ENCODE data around the gene HOXA9. TPM values are rescaled to one million over a fixed set of nuclear protein-coding genes. Genes with fewer than 3 reads are reported as not detected.

HOXA9 gene
- polyA plus RNA-seq, 1 donor (not counting 4 experiments of a cell fraction or from before 2014, with no cell fraction given) = 28.1 TPM

DNA sequence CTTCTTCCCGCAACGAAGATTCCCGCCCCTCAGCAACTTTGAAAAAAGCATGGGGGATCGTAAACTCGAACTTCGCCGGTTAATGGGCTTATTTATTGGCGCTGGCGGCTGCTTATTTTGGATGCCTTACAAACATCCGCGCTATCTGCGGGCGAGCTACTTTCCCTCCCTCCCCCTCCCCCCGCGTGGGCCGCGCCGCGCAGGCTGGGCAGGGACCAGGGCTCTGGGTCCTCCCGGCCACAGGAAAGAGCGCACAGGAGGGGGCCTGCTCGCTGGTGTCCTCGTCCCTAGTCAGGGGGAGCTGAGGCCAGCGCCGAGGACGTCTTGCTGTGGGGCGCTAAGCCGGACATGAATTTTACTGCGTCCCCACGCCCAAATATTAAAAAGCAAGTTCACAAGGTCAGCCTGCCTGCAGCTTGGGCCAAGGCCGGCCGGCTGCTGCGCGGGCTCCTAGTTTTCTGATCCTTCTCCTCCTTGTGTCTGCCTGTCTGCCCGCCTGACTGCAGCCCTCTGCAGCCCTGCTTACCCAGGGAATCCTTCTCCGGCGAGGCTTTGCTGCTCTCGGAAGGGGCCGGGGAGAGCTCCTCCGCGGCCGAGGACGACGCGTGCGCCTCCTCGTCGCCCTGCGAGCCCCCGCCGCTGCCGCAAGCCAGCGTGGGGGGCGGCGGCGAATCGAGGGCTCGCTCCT is 7.6 kb upstream of the HOXA9 start:
- H2AFZ ChIP-seq (ENCODE audit: control insufficient read depth, low read length) = peak overlapping the region; percentile 54
- dilution Hi-C loops (cut with MboI; ENCODE audit: extremely low pct_ligation_motif_present, low sequenced_read_pairs) = no loop called here
- no peaks in the 10 kb centered on the region for H4K20me1 ChIP-seq (ENCODE audit: control insufficient read depth, extremely low read depth, insufficient read depth, low read length)
- no peak for TF ChIP-seq EZH2 (IDR thresholded peaks at IDR 0.05; ENCODE audit: low read length)
- TF ChIP-seq, protein P1, sequence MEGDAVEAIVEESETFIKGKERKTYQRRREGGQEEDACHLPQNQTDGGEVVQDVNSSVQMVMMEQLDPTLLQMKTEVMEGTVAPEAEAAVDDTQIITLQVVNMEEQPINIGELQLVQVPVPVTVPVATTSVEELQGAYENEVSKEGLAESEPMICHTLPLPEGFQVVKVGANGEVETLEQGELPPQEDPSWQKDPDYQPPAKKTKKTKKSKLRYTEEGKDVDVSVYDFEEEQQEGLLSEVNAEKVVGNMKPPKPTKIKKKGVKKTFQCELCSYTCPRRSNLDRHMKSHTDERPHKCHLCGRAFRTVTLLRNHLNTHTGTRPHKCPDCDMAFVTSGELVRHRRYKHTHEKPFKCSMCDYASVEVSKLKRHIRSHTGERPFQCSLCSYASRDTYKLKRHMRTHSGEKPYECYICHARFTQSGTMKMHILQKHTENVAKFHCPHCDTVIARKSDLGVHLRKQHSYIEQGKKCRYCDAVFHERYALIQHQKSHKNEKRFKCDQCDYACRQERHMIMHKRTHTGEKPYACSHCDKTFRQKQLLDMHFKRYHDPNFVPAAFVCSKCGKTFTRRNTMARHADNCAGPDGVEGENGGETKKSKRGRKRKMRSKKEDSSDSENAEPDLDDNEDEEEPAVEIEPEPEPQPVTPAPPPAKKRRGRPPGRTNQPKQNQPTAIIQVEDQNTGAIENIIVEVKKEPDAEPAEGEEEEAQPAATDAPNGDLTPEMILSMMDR (optimal IDR thresholded peaks at IDR 0.05 in 1 of 3, IDR thresholded peaks at IDR 0.05 in 1 of 3, conservative IDR thresholded peaks at IDR 0.05 in 1 of 3; ENCODE audit: extremely low read depth in 1 of 3, insufficient read depth in 2 of 3, low read length in 3 of 3) = no peak
- H3K27me3 ChIP-seq (ENCODE audit: control insufficient read depth, extremely low read depth, insufficient read depth, low read length) = peaks cover 6% of the 10 kb centered on the region
- H3K9me1 ChIP-seq (ENCODE audit: control insufficient read depth, extremely low read depth, insufficient read depth, low read length) = no peaks in the 10 kb centered on the region
- peak overlapping the region; percentile 78 to 94 (median 84) for H3K4me3 ChIP-seq (ENCODE audit: control insufficient read depth in 2 of 3, extremely low read depth in 1 of 3, insufficient read depth in 2 of 3, low read depth in 1 of 3, low read length in 3 of 3)
- peaks cover 0 to 4% of the 10 kb centered on the region in 2 experiments for H3K36me3 ChIP-seq (ENCODE audit: control insufficient read depth in 2 of 2, extremely low read depth in 1 of 2, insufficient read depth in 2 of 2, low read length in 2 of 2)
- H3K27ac ChIP-seq (ENCODE audit: control insufficient read depth, insufficient read depth, low read length) = peak overlapping the region; percentile 54
- no peaks in the 10 kb centered on the region for H3K9me3 ChIP-seq (ENCODE audit: control insufficient read depth, low read depth, low read length)
- H3K4me2 ChIP-seq (ENCODE audit: control insufficient read depth, extremely low read depth, insufficient read depth, low read depth, low read length) = peak overlapping the region; percentile 98
- H3K9ac ChIP-seq (ENCODE audit: control insufficient read depth, extremely low read depth, insufficient read depth, low read length) = peak overlapping the region; percentile 83
- peaks cover 47% of the 10 kb centered on the region for H3K79me2 ChIP-seq (ENCODE audit: control insufficient read depth, insufficient read depth, low read length)
- DNase-seq (ENCODE audit: low read depth, low spot score) = no peak
- peaks cover 30% of the 10 kb centered on the region for H3K4me1 ChIP-seq (ENCODE audit: control insufficient read depth, extremely low read depth, insufficient read depth, low read length)
- no peak for FAIRE-seq

- no peak for FAIRE-seq
- Histone ChIP-seq H2AFZ (ENCODE audit: control insufficient read depth, low read length) (no peak overlapping the region), H3K9me3 (ENCODE audit: control insufficient read depth, low read depth, low read length) (no peaks in the 10 kb centered on the region), H3K4me1 (ENCODE audit: control insufficient read depth, extremely low read depth, insufficient read depth, low read length) (peaks cover 32% of the 10 kb centered on the region), H3K79me2 (ENCODE audit: control insufficient read depth, insufficient read depth, low read length) (peaks cover 53% of the 10 kb centered on the region), H3K27ac (ENCODE audit: control insufficient read depth, insufficient read depth, low read length) (peak overlapping the region; percentile 87), H4K20me1 (ENCODE audit: control insufficient read depth, extremely low read depth, insufficient read depth, low read length) (no peaks in the 10 kb centered on the region), H3K4me3 (ENCODE audit: control insufficient read depth in 2 of 3, extremely low read depth in 1 of 3, insufficient read depth in 2 of 3, low read depth in 1 of 3, low read length in 3 of 3) (peak overlapping the region; percentile 78 to 94 (median 84)), H3K9me1 (ENCODE audit: control insufficient read depth, extremely low read depth, insufficient read depth, low read length) (no peaks in the 10 kb centered on the region), H3K4me2 (ENCODE audit: control insufficient read depth, extremely low read depth, insufficient read depth, low read depth, low read length) (peak overlapping the region; percentile 98), H3K36me3 (ENCODE audit: control insufficient read depth in 2 of 2, extremely low read depth in 1 of 2, insufficient read depth in 2 of 2, low read length in 2 of 2) (peaks cover 0 to 4% of the 10 kb centered on the region in 2 experiments), H3K27me3 (ENCODE audit: control insufficient read depth, extremely low read depth, insufficient read depth, low read length) (peaks cover 6% of the 10 kb centered on the region), H3K9ac (ENCODE audit: control insufficient read depth, extremely low read depth, insufficient read depth, low read length) (peak overlapping the region; percentile 83)
- DNase-seq (ENCODE audit: low read depth, low spot score) = no peak
- TF ChIP-seq, protein P1 (optimal IDR thresholded peaks at IDR 0.05 in 1 of 3, IDR thresholded peaks at IDR 0.05 in 1 of 3, conservative IDR thresholded peaks at IDR 0.05 in 1 of 3; ENCODE audit: extremely low read depth in 1 of 3, insufficient read depth in 2 of 3, low read length in 3 of 3) = no peak
- no peak for TF ChIP-seq EZH2 (IDR thresholded peaks at IDR 0.05; ENCODE audit: low read length)
- dilution Hi-C loops (cut with MboI; ENCODE audit: extremely low pct_ligation_motif_present, low sequenced_read_pairs) = no loop called here
Observed at GRCh38 chr7:27172315-27172774, 7.0 kb upstream of the HOXA9 start.

Data from keratinocyte (primary cell).